Esophagus squamous epithelium (tissue), 5 donors: ENCODE measurements around the gene SPTSSA. TPM values are rescaled to one million over a fixed set of nuclear protein-coding genes. Genes with fewer than 3 reads are reported as not detected.

Experiments used
- DNase-seq: peaks from one replicate; lab custom pipeline; 2025; lab: John Stamatoyannopoulos, UW
- H3K27ac ChIP-seq, 4 donors: fragments of 200-600 bp; sonication (generic); one replicate each; pipeline ENCODE4 v1.5.1; 2016 to 2019; ENCODE audit warnings: mild to moderate bottlenecking in 1 of 4
- H3K27me3 ChIP-seq, 4 donors: fragments of 200-600 bp; sonication (generic); 1 replicate in 3 of 4; 2 replicates in 1 of 4; pipeline versions ENCODE4 v1.5.1 to v1.6.0; 2017 to 2021; ENCODE audit warnings: antibody characterized with exemption in 1 of 4
- H3K36me3 ChIP-seq, 3 donors: fragments of 200-600 bp; sonication (generic); one replicate each; pipeline ENCODE4 v1.5.1; 2016 to 2019
- H3K4me1 ChIP-seq, 3 donors: fragments of 200-600 bp; sonication (generic); one replicate each; pipeline ENCODE4 v1.5.1; 2017 to 2019
- H3K4me3 ChIP-seq, 4 donors: fragments of 200-600 bp; sonication (generic); 1 replicate in 3 of 4; 2 replicates in 1 of 4; pipeline ENCODE4 v1.5.1; 2016 to 2019; ENCODE audit warnings: mild to moderate bottlenecking in 2 of 4, moderate library complexity in 1 of 4
- H3K9me3 ChIP-seq, 3 donors: fragments of 200-600 bp; sonication (generic); one replicate each; pipeline ENCODE4 v1.5.1; 2016 to 2019
- POLR2A ChIP-seq, 4 donors: fragments of 450-650 bp; IDR thresholded peaks; one replicate each; pipeline ENCODE4 v1.6.1; 2017; ENCODE audit warnings: antibody characterized with exemption in 4 of 4, mild to moderate bottlenecking in 4 of 4, moderate library complexity in 3 of 4
- WGBS, 2 donors: methylation state at CpG; one replicate each; pipeline ENCODE4 v1.1.5; 2018; 5-methylcytosine and 5-hydroxymethylcytosine counted together
- intact Hi-C: fragments of 100-400 bp; cut with DNase I; formaldehyde crosslinking; loops from one replicate; pipeline ENCODE4 v1.15.0; 2022
- total RNA-seq, 4 donors: library from RNA; depleted of rRNA; stranded (reverse); fragments of >200 nt; gene quantifications; one replicate each; pipeline ENCODE4 v1.1.0, GENCODE V29; 2016
- TF ChIP-seq, protein P1 (sequence below), 6 experiments: fragments of 450-650 bp in 4 of 6; fragments of 200-600 bp in 2 of 6; sonication (generic) in 2 of 6; IDR thresholded peaks; one replicate each; pipeline ENCODE4 v1.5.1; 2016 to 2019; ENCODE audit warnings: antibody characterized with exemption in 6 of 6, mild to moderate bottlenecking in 4 of 6, moderate library complexity in 4 of 6
- donor health status: DM: yes; HTN: yes; CAD: no.

Gene SPTSSA
- total RNA-seq, 4 donors from 2014 or later = 9.4 to 35.0 (median 17.3) TPM

DNA sequence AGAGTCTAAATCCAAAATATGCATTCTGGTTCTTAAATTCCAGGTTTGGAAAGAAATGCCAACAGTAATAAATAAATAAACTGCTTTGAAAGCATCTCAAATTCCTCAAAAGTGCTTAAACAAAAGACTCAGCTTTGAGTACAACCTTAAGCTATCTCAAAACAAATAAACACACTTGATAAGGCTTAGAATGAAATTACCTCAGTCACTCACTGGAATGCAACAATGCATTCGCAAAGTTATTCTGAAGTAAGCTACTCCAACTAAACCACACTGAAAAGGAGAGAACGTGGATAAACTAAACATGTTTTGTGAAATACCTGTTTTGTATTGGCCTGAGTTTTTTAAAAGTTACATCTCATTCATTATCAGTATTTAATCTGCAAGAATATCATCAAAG, 1.2 kb downstream of the SPTSSA start:
- Histone ChIP-seq H3K27me3 (no peaks in the 10 kb centered on the region), H3K36me3 (peaks cover 4 to 9% (median 6%) of the 10 kb centered on the region in 3 donors), H3K4me3 (peak overlapping the region; percentile 77 to 93 (median 88)), H3K27ac (peak overlapping the region; percentile 93 to 98 (median 97)), H3K9me3 (no peaks in the 10 kb centered on the region), H3K4me1 (peaks cover 0 to 40% (median 11%) of the 10 kb centered on the region in 3 donors)
- DNase-seq = no peak
- intact Hi-C loops = no loop called here
- WGBS, 2 donors = 17% methylated on average over 2 of the region's 2 CpGs
- no peak for TF ChIP-seq POLR2A (IDR thresholded peaks at IDR 0.05)
- TF ChIP-seq, protein P1, sequence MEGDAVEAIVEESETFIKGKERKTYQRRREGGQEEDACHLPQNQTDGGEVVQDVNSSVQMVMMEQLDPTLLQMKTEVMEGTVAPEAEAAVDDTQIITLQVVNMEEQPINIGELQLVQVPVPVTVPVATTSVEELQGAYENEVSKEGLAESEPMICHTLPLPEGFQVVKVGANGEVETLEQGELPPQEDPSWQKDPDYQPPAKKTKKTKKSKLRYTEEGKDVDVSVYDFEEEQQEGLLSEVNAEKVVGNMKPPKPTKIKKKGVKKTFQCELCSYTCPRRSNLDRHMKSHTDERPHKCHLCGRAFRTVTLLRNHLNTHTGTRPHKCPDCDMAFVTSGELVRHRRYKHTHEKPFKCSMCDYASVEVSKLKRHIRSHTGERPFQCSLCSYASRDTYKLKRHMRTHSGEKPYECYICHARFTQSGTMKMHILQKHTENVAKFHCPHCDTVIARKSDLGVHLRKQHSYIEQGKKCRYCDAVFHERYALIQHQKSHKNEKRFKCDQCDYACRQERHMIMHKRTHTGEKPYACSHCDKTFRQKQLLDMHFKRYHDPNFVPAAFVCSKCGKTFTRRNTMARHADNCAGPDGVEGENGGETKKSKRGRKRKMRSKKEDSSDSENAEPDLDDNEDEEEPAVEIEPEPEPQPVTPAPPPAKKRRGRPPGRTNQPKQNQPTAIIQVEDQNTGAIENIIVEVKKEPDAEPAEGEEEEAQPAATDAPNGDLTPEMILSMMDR (IDR thresholded peaks at IDR 0.05) = no peak

DNA sequence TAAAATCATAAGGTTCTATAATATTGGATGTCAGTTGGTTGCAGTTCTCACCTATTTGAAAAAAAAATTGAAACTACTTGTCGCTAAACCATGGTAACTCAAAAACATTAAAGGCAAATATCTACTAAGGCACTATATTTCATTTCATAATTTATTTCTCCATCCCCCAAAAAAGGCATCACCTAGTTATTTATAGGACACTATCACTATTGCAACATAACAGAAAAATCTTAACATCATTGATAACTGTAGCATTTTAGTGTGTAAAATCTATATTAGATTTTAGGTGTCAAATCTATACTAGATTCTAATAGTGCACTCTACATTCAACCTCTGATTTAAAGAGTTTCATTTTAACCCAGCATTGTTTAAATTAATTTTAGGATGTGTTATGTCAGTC, 1.7 kb downstream of the SPTSSA start:
- Histone ChIP-seq H3K9me3 (no peaks in the 10 kb centered on the region), H3K36me3 (peaks cover 4 to 15% (median 6%) of the 10 kb centered on the region in 3 donors), H3K4me1 (peaks cover 0 to 36% (median 11%) of the 10 kb centered on the region in 3 donors), H3K27ac (peak overlapping the region in 2 of 4 donors; percentile 93 to 98), H3K4me3 (peak overlapping the region in 1 of 4 donors; percentile 88), H3K27me3 (no peaks in the 10 kb centered on the region)
- 85 to 88% methylated on average over 1 of the region's 1 CpG for WGBS, 2 donors
- intact Hi-C loops = no loop called here
- no peak for DNase-seq
- TF ChIP-seq, protein P1 (IDR thresholded peaks at IDR 0.05) = no peak
- no peak for TF ChIP-seq POLR2A (IDR thresholded peaks at IDR 0.05)

DNA sequence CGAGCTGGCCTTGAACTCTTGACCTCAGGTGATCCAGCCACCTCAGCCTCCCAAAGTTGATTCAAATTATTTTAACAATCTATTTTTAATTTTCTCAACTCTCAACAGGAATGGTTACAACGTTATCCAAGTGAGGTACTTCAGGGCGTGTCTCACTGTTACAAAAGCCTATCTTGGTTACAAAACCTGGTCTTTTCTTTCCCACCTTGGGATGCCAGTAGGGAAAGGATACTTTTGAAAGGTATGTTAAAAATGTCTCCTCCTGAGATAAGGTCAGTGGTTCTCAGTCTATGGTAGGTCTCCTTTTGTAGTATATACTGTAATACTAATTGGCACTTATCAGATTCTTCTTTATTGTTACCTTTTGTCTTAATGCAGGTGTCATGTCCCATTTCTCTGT, 4.9 kb downstream of the SPTSSA start:
- intact Hi-C loops = no loop called here
- 70 to 72% methylated on average over 3 of the region's 3 CpGs for WGBS, 2 donors

DNA sequence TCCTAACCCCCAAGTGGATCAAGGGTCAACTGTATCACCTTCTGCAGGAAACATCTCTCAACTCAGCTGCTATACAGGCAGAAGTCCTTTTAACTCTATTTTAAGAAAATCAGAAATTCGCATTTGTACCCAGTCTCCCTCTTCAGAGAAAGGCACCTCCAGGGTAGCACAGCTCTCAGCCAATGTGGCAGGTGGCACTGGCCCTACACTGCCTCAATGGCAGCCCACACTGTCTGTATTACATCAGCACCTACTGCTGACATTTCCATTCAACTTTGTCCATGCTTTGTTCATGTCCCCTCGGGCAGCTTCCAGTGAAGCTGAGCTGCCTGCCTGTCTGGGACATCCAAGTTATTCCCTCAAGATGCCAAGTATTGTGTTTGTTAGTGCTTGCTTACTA, 8.8 kb downstream of the SPTSSA start:
- DNase-seq = no peak
- TF ChIP-seq POLR2A (IDR thresholded peaks at IDR 0.05) = no peak
- TF ChIP-seq, protein P1 (IDR thresholded peaks at IDR 0.05) = no peak

More for the DNA sequence above, 4.9 kb downstream of the SPTSSA start:
- DNase-seq = no peak
- Histone ChIP-seq H3K4me1 (peaks cover 0 to 49% (median 13%) of the 10 kb centered on the region in 3 donors), H3K9me3 (no peaks in the 10 kb centered on the region), H3K4me3 (no peak overlapping the region), H3K36me3 (peaks cover 4 to 36% (median 10%) of the 10 kb centered on the region in 3 donors), H3K27ac (no peak overlapping the region), H3K27me3 (no peaks in the 10 kb centered on the region)
- TF ChIP-seq, protein P1 (IDR thresholded peaks at IDR 0.05) = no peak
- TF ChIP-seq POLR2A (IDR thresholded peaks at IDR 0.05) = no peak

DNA sequence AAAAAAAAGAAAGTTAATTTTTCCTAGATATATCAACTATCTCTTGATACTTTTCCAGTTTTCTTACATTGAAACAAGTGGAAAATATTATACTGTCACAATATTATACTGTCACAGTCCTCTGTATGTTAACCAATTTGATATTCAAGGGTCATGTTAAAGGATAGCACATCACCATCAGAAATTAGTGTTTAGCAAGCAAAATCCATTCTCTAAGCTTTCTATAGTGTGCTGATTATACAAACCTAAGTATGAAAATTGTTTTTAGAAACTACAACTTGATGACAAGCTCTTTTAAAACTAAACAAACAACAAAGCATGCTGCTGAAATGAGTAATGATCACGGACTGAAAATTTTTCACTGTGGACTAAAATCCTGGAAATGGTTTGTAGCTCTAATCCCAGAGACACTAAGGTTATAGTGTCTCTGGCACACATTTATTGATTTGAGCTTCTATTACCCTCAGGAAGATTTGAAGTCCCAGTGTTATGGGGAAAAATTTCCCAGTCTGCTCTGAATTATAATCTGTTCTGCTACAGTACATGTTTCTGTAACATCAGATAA, 9.7 kb downstream of the SPTSSA start:
- no peak overlapping the region for H3K27ac ChIP-seq
- H3K4me1 ChIP-seq = peaks cover 0 to 26% (median 5%) of the 10 kb centered on the region in 3 donors
- no peaks in the 10 kb centered on the region for H3K9me3 ChIP-seq
- 32 to 38% methylated on average over 1 of the region's 1 CpG for WGBS, 2 donors
- H3K27me3 ChIP-seq = no peaks in the 10 kb centered on the region
- DNase-seq = no peak
- no peak overlapping the region for H3K4me3 ChIP-seq
- peaks cover 4 to 68% (median 10%) of the 10 kb centered on the region in 3 donors for H3K36me3 ChIP-seq
- intact Hi-C loops = no loop called here
- TF ChIP-seq, protein P1 (IDR thresholded peaks at IDR 0.05) = no peak
- TF ChIP-seq POLR2A (IDR thresholded peaks at IDR 0.05) = no peak

More for the DNA sequence above, 8.8 kb downstream of the SPTSSA start:
- peaks cover 4 to 66% (median 10%) of the 10 kb centered on the region in 3 donors for H3K36me3 ChIP-seq
- H3K4me1 ChIP-seq = peaks cover 0 to 26% (median 5%) of the 10 kb centered on the region in 3 donors
- no peak overlapping the region for H3K27ac ChIP-seq
- intact Hi-C loops = no loop called here
- no peaks in the 10 kb centered on the region for H3K27me3 ChIP-seq
- WGBS, 2 donors = 69 to 85% methylated on average over 2 of the region's 2 CpGs
- no peak overlapping the region for H3K4me3 ChIP-seq
- no peaks in the 10 kb centered on the region for H3K9me3 ChIP-seq
